Coronary artery (tissue), 2 donors: ENCODE results near the gene C1D.
"Not testable (repeated sequence)": the region's sequence is repeated elsewhere in the genome, so short reads cannot be mapped to it uniquely, and the experiment has no call there.

ENCODE experiments used
- DNase-seq: peaks from one replicate; pipeline ENCODE4 v3.0.0-alpha.2; 2017; ENCODE audit warnings: low spot score
- H3K27ac ChIP-seq, 2 donors: fragments of 200-600 bp; sonication (generic); one replicate each; pipeline ENCODE4 v1.5.1; 2016 to 2019
- H3K4me3 ChIP-seq: fragments of 200-600 bp; sonication (generic); 2 replicates; pipeline ENCODE4 v1.5.1; 2016; ENCODE audit warnings: mild to moderate bottlenecking, moderate library complexity
- CTCF ChIP-seq: fragments of 200-600 bp; sonication (generic); IDR thresholded peaks from one replicate; pipeline ENCODE4 v1.5.1; 2019; ENCODE audit warnings: antibody characterized with exemption

Gene C1D

GRCh38 chr2:67994716-67995115, 68.1 kb downstream of the C1D start:
- Histone ChIP-seq H3K27ac (no peak overlapping the region), H3K4me3 (no peak overlapping the region)
- no peak for TF ChIP-seq CTCF
- no peak for DNase-seq

DNA sequence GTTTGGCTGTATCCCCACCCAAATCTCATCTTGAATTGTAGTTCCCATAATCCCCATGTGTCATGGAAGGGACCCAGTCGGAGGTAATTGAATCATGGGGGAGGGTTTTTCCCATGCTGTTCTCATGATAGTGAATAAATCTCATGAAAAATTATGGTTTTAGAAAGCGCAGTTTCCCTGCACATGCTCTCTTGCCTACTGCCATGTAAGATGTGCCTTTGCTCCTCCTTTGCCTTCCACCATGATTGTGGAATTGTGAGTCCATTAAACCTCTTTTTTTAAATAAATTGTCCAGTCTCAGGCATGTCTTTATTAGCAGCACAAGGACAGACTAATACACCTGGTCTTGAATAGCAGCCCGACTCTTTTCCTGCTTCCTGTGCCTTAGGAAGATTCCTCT, 68.7 kb downstream of the C1D start:
- not testable (repeated sequence) for H3K4me3 ChIP-seq, H3K27ac ChIP-seq, DNase-seq

DNA sequence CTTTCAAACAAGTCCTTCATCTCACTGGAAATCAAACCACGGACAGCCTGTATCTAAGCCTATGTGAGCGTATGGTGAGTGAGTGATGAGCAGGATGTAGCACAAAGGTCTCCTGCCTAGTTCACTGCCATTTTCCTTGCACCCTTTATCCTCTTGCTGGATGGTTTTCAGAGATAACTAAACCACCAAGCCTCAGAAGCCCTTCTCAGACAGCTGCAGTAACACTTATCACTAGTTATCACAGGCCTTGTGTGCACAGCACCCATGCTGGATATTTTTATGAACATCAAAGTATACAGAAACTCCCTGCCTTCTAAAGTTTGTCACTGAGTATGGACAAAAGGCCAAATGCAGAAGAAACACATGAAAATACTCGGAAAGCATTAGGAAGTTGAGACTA, 69.5 kb downstream of the C1D start:
- DNase-seq, result no peak
- no peak overlapping the region for H3K27ac ChIP-seq
- no peak overlapping the region for H3K4me3 ChIP-seq
- TF ChIP-seq CTCF, result no peak

DNA sequence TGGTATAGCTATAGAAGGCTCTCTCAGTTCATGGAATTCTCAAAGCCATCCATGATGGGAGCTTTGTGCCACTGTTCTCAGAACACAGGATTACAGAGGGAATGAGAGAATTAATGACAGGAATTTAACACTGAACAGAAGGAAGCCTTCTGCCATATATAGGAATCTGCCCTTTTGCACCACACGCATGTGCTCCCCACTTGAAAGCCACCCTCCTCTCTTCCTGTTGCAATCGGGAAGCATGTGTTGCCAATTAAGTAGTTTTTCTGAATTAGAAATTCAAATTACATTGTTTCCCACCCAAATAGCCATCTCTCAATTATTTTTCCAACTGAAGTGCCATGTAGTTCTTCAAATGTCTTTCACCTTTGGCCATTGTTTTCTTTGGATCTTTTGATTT, 71.3 kb downstream of the C1D start:
- no peak for DNase-seq
- no peak for TF ChIP-seq CTCF
- H3K4me3 ChIP-seq, result no peak overlapping the region
- no peak overlapping the region for H3K27ac ChIP-seq
